Measurements from ENCODE around the gene NUDT7. TPM values are rescaled to one million over a fixed set of nuclear protein-coding genes. Genes with fewer than 3 reads are reported as not detected.

Gene NUDT7
- total RNA-seq, 1 experiment from 2014 or later, result 5.4 TPM

DNA sequence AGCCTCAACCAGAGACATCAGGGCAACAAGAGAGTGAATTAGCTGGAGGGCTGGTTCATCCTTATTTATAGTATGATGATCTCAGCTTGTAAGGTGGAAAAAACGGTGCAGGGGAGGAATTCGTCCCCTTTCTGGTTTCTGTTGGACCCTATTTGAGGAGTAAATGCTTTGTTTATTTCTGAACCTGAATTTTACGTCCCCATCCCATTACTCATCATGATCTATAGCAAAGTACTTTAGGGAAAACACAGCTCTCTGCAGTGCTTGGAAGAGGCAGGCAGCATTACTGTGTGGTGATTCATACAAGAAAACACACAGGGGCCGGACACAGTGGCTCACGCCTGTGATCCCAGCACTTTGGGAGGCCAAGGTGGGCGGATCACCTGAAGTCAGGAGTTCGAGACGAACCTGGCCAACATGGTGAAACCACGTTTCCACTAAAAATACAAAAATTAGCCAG, 58.1 kb downstream of the NUDT7 start:
- DNase-seq (ENCODE audit: low spot score), result peak; percentile 94

DNA sequence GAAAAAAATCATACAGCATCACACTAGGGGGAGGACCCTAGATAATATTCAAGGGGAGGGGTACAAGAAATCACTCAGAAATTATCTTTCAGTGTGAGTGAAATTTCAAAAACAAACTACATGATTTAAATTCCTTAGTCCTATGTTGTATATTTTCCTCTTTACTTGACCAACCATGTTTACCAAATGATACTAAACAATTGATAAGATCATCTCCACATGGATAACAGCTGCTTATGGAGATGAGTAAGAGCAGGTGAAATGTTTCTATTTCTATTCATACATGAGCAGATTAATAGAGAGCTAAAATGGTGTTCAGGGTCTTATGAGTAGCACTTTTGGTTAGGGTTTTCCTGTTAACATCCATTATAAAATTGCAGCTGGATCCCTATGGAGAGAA, 58.8 kb downstream of the NUDT7 start:
- no peak for DNase-seq (ENCODE audit: low spot score)

DNA sequence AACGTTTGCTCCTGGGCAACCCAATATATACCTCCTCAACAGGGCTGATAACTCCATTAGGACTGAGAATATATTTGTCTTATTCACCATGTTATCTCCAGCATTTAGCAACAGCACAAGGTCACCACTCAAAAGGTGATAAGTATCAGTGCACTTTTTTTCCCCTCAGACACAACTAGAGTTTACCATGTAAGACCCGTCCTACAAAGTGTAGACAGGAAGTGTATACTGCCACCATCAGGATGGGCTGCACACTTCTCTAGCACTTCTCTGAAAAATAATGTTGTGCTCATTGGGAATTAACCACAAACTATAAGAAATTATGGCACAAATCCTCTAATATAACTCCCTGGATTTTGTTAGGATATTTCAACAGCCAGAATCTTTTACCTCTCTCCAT, 60.4 kb downstream of the NUDT7 start:
- no peak for DNase-seq (ENCODE audit: low spot score)

DNA sequence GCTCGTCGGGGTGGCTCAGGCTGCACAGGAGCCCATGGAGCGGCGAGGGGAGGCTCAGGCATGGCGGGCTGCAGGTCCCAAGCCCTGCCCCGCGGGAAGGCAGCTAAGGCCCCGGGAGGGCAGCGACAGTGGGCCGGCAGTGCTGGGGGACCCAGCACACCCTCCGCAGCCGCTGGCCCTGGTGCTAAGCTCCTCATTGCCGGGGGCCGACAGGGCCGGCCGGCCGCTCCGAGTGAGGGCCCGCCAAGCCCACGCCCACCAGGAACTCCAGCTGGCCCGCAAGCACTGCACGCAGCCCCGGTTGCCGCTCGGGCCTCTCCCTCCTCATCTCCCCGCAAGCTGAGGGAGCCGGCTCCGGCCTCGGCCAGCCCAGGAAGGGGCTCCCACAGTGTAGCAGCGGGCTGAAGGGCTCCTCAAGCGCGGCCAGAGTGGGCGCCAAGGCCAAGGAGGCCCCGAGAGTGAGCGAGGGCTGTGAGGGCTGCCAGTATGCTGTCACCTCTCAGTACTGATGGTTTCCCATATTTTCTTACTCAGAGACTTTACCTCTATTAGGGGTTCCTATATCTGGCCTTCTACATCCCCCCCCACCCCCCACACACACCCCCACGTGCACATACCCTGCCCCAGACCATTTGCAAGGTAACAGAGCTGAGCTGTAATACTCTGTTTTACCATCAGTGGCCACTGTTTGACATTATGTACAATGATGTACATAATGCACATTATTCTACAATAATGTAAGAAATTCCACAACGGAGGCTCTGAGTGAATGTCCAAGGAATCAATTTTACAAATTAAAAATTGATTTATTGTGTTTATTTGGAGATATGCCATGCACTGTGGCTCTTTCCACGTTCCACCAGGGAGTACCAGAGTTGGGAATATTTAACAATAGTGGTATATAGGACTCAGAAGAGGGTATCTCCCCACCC, 62.4 kb downstream of the NUDT7 start:
- no peak for DNase-seq (ENCODE audit: low spot score)

DNA sequence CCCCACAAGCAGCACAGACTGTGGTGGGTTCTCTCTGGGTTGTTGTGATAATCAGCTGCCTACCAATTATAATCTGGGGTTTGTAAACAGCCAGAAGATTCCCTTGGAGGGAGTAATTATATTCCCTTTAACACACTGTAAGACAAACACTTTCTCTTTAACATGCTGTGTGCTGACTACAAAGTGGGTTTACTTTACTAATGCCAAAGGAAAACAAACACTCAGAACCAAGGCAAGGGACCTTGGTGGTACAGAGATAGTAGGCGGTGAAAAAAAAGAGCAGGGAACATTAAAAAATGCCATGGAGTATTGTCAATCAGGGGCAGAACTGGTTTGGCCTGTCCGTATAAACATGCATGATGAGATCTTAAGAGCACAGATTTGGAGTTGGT, 63.1 kb downstream of the NUDT7 start:
- DNase-seq (ENCODE audit: low spot score), result no peak

DNA sequence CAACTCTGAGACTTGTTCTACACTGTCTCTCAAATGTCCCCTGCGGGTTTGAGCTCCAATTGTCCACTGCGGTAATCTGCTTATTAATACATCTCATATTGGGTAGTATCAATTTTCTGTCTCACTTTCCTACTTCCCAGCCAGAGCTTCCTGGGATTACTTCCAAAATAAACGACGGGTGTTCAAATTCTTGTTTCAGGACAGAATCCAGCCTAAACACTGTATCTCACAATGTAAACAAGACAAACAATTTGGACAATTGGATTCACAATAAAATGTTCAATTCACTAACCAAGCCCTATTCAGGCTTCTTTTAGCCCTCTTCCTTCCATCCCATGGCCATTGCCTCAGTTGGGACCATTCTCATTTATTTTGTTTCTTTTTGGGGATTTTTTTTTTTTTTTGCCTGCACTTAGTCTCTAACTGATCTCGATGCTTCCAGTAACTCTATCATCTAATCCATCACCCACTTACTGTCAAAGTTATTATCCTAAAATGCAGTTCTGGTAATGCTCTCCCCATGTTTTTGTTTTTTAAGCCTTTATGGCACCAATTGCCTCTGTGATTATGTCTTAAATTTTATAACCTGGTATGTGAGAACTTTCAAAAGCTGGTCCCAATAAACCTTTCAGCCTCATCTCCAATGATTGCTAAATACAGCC, 64.0 kb downstream of the NUDT7 start:
- no peak for DNase-seq (ENCODE audit: low spot score)

DNA sequence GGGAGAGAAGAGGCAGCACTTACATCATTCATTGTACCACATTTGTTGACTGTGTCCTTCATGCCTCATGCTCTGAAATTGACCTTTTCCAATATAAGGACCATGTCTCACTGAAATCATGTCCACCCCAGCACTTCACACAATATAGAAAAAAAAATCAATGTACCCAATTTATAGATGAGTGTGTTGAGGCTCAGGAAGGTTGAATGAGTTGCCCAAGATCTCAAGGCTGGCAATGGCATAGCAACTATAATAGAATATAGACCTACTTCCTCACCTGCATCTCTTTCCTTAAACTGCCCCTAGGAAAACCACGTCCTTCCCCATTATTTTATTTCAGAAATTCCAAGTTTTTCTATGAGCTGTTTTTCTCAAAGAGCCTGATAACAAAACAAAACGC, 65.1 kb downstream of the NUDT7 start:
- no peak for DNase-seq (ENCODE audit: low spot score)

DNA sequence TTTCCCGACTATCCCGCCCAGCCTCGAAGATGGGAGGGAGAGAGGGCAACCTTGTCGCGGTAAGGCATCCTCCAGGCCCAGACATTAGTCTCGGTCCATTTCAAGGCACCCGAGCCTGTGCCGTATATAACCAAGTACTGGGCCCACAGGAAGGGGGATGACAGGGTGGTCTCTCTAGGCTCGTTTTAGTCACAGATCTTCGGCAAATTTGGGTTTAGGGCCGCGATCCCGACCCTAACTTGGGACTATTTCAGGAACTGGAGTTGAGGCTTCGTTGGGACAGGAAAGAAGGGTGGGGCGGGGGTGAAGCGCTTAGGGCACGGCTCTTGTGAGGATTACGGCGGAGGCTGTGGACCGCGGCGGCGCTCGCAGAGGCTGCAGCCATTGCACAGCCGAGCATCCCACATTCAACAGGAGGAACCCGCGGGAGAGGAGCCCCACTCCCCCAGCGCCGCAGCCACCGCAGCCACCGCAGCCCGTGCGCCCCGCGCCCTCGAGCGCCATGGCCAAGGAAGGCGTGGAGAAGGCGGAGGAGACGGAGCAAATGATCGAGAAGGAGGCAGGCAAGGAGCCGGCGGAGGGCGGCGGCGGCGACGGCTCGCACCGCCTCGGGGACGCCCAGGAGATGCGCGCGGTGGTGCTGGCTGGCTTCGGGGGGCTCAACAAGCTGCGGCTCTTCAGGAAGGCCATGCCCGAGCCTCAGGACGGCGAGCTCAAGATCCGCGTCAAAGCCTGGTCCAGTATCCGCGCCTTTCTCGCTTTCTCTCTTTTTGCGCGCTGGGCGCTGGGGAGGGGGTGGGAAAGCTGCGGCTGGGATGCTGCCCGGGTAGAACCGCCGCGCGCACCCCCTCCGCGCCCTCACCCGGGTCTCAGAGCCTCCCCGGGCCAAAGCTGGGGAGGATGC, 66.1 kb downstream of the NUDT7 start, which contains the start of gene VAT1L:
TSS of gene VAT1L (plus strand) at position 384 of the 904 bp plus-strand sequence. CDS start at position 503, 119 bp downstream.
- no peak for DNase-seq (ENCODE audit: low spot score)

DNA sequence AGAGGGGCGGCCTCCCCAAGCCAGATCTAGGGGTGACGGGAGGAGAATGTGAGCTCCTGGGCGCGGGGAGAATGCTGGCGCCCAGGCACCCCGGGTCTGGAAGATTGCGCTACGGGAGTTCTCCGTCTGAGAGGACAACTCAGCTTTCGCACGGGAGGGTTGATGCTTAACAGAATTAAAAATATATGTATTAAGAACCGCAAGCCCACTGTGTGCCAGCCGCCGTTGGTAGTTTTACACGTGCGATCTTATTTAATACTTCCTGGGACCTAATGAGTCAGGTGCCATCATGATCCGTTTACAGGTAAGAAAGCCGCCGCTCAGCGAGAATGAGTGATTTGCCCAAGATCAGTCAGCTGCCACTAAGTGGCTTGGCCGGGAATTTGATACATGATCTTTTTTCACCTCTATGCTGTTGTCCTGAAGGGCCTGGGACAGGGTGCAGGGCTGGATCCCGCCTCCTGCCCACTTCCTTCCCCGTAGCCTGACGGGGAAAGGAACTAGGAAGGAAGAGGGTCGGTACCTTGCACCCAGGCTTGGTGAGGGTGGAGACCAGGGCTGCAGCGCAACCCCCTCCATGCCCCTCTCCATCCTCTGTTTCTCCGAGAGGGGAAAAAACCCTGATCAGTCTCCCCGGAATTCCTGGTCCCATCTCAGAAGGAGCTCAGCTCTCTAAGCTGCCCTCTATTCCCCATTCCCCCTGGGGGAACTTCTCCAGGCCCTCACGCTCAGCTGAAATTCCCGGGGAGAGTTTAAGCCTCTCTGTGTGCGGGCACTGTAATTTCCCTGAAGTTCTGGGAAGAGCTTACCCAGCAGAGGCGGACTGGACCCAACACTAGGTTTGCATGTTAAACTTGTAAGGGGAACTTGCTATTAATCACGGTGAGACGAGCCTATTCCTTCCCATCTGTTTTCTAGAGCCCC, 67.0 kb downstream of the NUDT7 start:
- DNase-seq (ENCODE audit: low spot score), result no peak

DNA sequence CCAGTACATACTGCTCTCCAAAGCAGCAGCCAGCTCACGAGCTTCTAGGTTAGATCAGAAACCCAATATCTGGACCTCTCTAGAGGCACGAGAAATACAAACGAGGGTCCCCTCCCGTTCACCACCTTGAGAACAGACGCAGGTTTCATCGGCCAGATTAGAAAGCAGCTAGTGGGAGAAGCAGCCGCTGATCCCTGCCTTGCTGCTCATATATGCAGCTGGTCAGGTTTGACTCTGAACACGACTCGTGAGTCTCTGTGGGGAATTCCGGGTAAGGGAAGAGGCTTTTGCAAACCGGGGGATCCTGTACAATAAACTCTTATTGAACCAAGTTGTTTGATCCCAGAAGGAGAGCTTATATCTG, 67.7 kb downstream of the NUDT7 start:
- DNase-seq (ENCODE audit: low spot score), result no peak

DNA sequence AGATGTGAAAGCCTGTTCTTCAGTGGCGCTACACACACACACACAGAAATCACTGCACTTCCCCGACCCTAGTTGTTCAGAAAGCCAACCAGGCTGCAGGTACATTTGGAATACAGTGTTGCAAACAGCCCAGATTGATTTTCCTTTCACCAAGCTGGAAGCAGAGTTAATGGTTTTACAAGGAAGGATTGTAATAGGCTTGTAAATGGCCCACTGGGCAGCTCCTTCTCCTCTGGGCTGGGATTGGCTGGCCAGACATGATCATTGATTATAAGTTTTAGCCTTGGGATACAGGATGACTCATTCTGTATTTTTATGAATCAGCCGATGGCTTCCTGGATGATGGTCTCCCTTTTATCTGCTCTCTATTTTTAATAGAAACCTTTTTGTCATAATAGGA, 68.6 kb downstream of the NUDT7 start:
- no peak for DNase-seq (ENCODE audit: low spot score)

Other genes starting within 250 kb of the NUDT7 start
- not detected in 2 replicates for gene VAT1L, start 66.0 kb downstream of the NUDT7 start, total RNA-seq (2014; rRNA removed; shearing (Covaris generic))

Data from A172 (cell line).